HG03103 (cell line): Measurements from ENCODE around the gene RBM19.

Source experiments
- ATAC-seq: cut with Tn5 transposase; IDR thresholded peaks from one replicate; pipeline ENCODE4 v1.9.1; 2021; ENCODE audit warnings: low read depth; ENCODE audit not compliant: unreplicated experiment

The RBM19 gene

DNA sequence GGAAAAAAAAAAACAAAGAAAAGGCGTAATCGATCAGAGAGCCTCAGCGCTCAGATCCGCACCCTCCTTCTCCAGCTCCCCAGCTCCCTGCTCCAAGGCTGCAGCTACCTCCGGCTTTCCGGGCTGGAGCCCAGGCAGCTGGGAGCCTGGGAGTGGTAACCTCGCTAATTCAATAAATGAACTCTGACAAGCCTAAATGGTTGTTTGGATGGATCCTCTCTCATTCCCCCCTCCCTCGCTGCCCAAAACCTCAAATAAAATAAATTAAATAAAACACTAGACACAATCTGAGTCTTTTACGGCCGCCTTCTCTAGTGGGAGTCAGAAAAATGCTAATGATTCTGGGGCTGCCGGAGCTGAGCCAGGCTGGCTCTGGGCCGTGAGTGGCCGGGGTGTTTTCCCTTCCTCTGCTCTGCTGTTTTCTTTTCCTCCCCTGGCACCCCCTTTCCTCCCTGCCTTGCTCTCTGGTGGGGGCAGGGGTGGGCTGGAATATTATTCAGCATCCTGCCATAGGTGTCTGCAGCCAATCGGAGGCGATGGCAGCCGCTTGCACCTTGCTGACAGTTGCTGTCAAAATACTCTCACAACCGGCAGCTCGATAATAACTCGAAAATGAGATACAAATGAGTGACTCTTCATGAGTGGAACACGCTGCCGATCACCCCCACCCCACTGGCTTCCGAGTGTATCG lies 76.1 kb downstream of the RBM19 start:
- ATAC-seq: no peak

DNA sequence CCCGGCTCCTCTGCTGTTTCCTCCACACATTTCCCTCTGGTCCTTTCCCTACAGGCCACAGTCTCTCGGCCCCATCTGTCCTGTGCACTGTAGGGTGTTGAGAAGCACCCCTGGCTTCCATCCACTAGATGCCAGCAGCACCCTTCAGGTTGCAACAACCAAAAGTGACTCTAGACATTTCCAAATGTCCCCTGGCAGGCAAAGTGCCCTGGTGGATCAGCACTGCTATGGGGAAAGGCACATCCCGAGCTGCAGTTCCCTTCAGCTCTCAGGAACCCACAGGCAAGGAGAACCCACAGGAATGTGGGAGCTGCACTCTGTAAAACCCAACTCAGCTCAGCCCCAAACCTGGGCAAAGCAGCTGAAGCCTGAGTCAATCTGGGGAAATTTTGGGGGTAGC lies 77.0 kb downstream of the RBM19 start:
- ATAC-seq: no peak

DNA sequence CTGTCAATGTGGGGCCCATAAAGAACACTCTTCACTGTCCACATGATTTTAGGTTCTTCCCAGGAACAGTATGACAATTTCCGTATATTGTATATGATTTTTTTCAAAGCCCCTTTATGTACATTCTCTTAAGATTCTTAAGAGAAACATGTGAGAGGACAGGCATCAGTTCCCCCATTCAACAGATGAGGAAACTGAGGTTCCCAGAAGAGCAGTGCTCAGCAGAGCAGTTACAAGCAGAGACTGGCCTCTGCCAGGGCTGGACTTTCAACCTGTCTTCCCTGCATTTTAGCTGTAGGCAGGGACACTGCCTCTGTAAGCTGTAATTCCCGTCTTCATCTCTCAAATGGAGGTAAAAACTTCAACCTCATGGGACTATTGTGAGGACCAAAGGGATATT lies 77.7 kb downstream of the RBM19 start:
- no peak for ATAC-seq

DNA sequence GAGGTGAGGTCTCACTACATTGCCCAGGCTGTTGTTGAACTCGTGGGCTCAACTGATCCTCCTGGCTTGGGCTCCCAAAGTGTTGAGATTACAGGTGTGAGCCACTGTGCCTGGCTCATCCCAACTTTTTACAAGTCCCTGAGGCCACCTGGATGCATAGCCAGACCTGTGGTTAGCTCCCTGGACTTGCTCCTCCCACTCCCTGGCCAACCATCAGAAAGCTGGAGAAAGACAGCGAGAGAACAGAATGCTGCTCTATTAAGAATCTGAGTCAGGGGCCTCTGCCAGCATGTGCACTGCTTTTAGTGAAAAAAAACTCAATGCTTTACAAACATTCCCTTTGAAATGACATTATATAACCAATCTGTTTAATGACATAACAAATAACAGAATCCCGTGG lies 78.2 kb downstream of the RBM19 start:
- ATAC-seq: no peak

DNA sequence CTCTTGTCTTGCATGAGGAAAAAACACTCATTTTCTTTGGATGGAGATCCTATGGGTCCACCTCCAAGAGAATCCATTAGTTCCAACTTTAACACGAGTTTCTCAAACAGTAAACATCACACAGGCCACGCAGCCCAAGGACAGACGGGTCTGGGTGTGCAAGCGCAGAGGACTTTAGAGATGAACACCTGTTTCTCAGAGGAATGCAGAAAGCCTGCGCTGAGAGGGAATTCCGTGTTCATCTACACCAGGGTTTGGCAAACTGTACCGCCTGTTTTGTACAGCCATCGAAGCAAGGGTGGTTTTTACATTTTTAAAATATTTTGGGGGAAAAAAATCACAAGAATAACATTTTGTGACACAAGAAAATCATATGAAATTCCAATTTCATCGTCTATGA lies 79.4 kb downstream of the RBM19 start:
- no peak for ATAC-seq

DNA sequence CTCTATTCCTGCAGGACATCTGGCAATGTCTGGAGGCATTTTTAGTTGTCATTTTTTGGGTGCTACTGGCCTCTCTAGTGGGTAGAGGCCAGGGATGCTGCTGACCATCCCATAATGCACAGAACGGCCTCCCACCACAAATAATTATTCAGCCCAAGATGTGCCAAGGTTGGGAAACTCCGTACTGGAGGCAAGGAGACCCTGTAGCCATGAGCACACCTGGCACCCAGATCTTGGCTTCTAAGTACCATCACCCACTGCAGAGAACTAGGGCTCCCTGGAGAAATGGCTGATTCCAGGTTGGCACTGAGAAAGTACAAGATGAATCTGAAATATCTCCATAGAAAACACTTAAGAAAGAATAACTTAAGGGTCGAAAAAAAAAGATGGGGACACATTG lies 81.7 kb downstream of the RBM19 start:
- ATAC-seq: no peak

DNA sequence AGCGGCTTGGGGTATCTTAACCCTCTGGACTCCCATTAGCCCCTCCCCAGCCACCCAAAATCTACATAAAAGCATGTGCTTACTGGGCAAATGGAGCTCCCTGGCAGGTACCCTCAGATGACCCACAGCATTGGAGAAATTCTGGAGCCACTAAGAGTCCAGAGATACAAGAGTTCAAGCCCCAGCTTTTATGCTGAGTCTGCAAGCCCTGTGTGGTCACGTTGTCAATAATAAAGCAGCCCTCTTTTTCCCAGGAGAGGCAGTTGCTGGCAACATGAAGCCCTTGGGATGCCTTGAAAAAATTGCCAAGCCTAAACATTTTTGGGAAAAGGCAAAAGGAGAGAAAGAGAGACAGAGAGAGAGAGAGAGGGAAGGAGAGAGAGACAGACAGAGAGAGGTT lies 83.4 kb downstream of the RBM19 start:
- ATAC-seq: no peak

DNA sequence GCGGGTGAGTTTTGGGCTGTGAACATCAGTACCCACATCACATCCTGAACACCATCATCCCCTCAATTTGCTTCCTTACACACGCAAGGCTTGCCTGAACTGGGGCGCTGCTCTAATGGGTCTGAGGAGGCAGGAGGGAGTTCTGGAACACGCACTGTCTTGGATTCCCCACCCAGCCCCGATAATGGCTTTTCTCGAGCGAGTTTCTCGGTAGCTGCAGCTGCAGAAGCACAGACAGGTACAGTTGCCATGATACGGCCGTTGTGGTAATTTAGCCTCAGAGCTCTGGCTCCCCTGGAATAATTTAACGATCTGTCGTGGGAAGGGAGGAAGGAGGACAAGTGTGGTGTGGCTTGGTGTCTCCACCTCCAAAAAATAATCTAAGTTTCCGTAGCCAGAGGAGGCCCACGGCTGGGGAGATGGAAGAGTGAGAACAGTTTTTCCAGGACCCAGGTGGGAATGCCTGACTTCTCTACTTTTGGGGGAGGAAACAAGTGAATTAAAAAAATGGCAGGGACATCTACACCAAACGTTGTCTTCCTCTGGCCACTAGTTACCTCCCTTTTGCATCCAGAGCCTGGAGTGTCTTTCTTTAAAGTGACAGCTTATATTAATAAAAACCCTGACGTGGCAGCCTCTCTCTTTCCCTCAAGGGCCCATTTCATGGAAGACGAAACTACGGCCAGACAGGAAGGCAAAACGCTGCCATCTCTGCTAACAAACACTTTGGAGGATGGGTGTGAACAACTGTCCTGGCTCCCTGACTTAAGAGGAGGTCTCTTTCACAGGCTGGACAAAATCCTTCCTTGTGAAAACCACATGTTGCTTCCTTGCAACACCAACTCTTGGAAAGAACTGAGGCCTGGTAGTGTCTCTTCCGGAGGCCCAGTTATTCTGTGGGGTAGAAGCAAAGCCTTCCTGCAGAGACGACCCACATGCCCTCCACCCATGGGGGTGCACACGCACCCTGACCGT lies 84.8 kb downstream of the RBM19 start:
- no peak for ATAC-seq

DNA sequence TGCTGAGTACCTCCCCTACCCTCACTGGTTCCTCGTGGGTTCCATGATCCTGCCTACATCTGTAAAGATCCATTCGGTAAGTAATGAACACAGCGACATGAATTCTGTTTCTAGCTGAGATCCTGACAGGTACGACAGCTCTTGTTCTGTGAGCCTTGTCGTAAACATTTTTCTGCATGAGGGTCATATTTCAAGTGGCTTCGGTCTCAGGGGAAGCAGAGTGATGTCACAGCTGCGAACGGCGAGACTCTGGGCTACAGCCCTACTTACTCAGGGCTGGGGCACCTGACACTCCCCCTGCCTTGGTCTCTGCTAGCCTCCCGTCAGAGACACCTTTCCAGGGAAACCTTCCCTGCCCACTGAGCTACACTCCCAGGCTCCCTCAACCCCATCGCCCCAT lies 85.8 kb downstream of the RBM19 start:
- no peak for ATAC-seq

DNA sequence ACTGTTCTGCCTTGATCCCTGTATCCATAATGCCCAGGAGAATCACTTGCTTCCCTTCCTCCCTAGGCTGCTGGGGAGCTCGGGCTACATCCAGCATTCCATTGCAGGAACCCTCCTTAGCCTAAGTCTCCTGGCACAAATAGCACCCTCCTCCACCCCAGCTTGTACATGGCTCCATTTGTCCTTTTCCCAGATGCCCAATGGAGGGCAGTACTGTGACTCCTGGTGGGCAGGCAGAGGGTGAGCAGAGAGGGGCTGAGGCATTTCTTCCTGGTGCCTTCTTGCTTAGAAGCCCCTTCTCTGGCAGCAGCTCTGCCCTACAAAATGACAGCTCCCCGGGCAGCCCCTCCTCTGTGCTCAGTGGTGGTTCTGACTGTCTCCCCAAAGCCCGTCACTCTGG lies 86.5 kb downstream of the RBM19 start:
- no peak for ATAC-seq

DNA sequence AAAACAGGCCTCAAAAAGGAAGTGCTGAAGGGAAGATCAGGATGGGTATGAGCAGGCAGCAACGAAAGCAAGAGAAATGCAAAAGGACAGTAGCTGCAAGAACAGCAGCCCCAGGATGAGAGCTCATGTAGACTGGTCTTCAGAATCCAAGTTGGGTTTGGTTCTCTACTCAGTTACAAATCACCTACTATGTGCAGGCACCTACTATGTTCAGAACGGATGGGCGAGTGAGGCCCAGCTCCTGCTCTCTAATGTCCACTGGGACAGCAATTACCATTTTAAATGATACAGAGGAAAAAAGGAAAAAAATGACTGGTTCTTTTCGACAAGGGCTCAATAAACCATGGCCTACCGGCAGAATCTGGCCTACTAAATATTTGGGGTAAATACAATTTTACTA lies 88.5 kb downstream of the RBM19 start:
- ATAC-seq: no peak

DNA sequence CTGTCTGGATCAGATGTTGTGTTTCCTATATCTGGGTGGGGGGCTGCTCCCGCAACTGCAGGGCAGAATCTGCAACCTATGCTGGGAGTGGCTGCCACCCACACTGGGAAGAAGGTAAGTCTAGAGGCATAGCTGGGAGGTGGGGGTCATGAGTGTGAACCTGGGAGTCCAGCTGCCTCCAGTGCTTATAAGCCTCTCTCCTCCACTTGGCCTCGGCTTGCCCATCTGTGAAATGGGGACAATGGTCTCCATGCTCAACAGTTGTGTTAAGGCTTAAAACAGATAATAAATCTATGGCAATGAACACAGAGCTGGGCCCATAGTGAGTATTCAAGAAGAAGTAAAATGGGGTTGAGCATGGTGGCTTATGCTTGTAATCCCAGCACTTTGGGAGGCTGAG lies 90.0 kb downstream of the RBM19 start:
- ATAC-seq: no peak

DNA sequence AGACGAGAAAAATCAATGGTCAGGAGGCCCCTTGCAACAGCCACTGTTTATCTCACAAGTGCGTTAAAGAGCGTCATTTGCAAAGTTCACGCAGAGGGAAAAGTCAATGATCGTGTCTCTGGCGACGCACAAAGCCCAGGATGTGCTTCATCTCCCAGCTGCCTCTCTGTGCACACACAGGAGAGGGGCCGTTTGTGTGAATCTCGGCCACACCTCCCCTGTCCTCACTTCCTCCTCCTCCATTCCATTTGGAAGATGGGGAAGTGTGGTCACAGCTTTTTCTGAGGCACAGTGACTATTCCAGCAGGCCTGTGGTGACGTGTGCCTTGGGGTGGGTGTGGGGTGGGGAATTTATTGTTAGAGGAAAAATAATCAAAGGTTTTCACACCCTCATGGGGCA lies 90.4 kb downstream of the RBM19 start:
- no peak for ATAC-seq

DNA sequence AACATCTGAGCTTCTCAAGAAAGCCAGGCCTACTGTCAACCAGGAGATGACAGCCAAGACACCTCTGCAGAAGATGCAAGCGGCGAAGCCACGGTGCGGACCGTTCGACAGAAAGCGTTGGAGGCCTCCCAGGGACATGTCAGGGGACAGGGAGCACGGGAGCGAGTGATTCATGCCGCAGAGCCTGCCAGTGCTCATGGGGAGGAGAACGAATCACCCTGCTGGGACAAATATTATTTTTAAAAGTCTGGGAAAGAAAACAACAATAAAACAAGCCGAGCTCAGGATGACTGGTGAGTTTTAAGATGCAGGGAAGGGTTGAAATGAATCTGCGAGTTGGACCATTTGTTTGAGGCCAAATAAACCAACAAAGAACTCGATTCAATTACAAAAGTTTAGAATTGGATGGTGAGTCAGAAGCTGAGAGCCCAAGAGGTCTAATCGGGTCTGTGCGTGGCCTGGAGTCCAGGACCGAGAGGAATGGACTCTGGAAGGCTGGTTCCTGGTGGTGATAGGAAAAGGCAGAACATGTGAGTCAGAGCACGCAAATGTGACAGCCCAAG lies 91.0 kb downstream of the RBM19 start:
- no peak for ATAC-seq

DNA sequence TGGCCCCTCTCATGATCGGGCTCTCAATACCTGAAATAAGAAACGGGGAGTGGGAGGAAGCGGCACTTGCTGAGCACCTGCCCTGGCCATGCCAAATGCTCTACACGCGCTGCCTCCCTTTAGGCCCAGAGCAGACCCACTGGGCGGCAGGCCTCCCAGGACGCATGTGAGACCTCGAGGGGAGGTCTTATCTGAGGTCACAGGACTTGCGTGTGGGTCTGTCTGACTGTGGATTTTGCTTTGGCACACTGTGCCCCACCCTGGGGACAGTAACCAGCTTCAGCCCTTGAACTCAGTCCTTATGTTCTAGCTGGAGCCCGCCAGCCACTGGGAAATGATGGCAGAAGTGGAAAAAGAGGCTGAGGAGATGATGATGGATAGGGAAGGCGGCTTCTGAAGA lies 91.8 kb downstream of the RBM19 start:
- no peak for ATAC-seq

DNA sequence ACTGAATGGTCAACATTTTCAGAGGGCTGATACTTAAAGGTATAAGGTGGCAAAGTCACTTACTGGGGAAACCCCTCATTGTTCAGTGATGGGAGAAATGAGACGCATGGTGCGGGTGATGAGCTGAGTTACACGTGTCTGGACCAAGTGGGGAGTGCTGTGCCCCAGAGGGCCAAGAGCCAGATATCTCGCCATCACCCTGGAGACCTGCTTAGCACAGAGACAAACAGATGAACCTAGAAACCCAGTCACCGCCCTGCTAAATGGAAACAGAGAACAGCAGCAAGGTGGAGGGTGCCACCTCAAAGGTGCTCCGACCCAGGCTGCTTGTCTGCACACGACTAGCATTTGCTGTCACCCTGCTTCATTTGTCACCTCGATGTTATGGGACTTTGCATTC lies 92.4 kb downstream of the RBM19 start:
- ATAC-seq: no peak

DNA sequence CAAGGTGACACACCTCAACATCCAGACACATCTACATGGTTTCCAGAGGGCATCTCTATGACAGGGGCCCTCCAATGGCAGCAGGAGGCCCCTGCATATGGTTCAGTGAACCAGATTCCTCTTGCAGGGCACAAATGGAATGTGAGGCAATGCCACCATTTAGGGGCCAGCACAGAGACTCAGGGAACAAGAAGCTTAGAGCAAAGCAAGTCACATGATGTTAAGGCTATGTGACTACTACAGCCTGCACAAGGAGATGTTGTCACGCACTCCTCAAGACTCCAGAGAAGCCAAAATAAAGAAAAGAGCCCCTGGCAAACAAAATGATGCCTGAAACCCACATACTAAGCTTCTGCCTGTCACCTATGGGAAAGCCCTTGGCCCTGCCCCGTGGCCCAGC lies 95.2 kb downstream of the RBM19 start:
- no peak for ATAC-seq

DNA sequence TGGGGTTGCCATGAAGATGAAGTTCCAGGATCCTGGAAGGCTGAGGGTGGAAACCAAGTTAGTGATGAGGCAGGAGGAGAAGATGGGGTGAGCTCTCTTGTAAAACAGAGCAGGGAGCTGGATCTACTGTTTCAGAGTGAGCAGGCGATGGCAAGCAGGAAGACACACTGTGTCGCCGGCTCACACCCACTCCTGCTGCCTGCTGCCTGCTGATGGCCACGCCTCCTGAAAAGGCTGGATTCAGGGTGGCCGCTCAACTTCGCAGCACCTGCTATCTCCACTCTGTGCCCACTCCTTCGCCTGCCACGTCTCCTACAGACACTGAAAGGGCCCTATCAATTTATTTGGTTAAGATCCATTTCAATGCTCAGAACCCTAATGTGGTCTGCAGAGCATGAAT lies 96.1 kb downstream of the RBM19 start:
- ATAC-seq: no peak

DNA sequence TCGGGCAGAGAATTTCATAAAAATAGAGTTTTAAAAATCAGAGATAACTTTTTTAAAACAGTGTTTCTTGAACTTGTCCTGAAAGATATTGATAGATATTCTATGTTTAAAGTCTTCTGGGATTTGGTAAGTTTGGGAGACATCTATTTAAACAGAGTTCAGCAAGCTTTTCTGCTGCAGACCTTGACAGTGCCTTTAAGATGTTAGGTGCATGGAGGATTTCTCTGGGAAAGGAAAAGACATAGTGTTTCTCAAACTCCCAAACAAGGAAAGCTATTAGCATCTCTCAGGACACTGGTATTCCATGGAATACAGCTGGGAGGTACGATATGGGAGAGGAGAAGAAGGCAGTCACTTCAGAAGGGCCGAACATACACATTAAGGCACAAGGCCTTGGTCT lies 97.8 kb downstream of the RBM19 start:
- ATAC-seq: no peak

DNA sequence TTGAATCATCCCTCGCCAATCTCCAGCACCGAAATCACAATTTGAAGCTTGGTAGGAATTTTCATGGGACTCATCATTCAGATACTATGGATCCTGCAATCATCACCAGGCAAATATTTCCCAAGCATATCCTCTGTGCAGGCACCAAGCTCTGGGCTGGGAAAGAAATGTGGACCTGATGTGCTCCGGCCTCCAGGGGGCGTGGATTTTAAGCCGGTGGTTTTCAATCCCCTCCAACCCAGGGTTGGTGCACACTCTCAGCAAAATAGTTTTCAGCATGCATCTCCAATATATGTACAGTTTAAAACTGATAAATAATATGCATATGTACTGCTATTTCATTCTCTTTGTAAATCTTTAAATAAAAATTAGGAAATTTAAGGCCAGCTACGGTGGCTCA lies 98.9 kb downstream of the RBM19 start:
- ATAC-seq: no peak

DNA sequence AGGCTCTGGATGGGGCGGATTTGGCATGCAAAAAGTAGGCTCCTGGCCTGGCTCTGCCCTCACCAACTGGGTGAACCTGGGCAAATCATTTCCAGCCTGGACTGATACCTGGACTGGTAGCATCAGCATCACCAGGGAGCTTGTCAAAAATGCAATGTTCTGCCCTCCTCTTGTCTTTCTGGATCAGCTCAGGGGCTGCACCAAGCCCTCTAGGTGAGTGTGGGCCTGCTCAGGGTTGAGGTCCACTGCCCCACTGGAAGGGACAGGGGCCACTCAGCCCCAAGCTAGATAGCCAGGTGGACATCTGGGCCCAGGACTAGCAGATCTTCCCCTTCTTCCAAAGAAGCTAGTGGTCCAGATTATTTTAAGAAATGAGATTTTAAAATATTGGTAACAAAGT lies 99.6 kb downstream of the RBM19 start:
- no peak for ATAC-seq

DNA sequence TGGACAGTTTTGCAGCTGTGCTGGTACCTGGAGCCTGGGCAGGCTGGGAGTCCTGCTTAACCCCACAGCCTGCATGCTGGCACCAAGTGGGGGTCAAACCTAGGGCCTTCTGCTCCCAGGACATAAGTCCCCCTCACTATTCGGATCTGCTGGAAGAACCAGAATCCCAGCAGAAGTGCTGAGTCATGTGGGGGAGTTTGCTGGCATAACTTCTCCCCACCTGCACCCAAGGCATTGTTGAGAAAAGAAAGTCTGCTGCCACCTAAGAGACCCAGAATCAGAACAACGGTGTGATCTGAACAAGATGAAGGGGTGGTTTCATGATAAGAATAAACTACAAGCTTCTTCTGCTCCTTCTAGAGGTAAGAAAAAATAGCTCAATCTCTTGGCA lies 102.7 kb downstream of the RBM19 start:
- ATAC-seq: no peak
